ENCODE results near the gene CNOT3.

- TF ChIP-seq, protein P1, sequence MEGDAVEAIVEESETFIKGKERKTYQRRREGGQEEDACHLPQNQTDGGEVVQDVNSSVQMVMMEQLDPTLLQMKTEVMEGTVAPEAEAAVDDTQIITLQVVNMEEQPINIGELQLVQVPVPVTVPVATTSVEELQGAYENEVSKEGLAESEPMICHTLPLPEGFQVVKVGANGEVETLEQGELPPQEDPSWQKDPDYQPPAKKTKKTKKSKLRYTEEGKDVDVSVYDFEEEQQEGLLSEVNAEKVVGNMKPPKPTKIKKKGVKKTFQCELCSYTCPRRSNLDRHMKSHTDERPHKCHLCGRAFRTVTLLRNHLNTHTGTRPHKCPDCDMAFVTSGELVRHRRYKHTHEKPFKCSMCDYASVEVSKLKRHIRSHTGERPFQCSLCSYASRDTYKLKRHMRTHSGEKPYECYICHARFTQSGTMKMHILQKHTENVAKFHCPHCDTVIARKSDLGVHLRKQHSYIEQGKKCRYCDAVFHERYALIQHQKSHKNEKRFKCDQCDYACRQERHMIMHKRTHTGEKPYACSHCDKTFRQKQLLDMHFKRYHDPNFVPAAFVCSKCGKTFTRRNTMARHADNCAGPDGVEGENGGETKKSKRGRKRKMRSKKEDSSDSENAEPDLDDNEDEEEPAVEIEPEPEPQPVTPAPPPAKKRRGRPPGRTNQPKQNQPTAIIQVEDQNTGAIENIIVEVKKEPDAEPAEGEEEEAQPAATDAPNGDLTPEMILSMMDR (IDR thresholded peaks at IDR 0.05) = no peak
- TF ChIP-seq POLR2A (IDR thresholded peaks at IDR 0.05) = no peak
These were observed 65.6 kb downstream of the CNOT3 start for GRCh38 chr19:54203151-54203611.
